HL-60 (cell line): ENCODE results near the gene ZBTB44.

Experiments used
- GABPA ChIP-seq: IDR thresholded peaks from 2 replicates; pipeline ENCODE4 v1.6.1; 2012; ENCODE audit warnings: low read depth
- POLR2AphosphoS5 ChIP-seq: IDR thresholded peaks from 2 replicates; pipeline ENCODE4 v1.6.1; 2012; ENCODE audit warnings: low read depth
- SPI1 ChIP-seq: IDR thresholded peaks from 2 replicates; pipeline ENCODE4 v1.6.1; 2012; ENCODE audit warnings: low read depth, mild to moderate bottlenecking, borderline replicate concordance
- TF ChIP-seq, protein P1 (sequence below): IDR thresholded peaks from one replicate; pipeline ENCODE4 v1.5.1; 2011; ENCODE audit warnings: low read length, control low read depth, inconsistent platforms; ENCODE audit not compliant: insufficient read depth
- TF ChIP-seq, protein P2 (sequence below): IDR thresholded peaks from 2 replicates; pipeline ENCODE4 v1.6.1; 2012; ENCODE audit warnings: low read depth; ENCODE audit not compliant: insufficient replicate concordance

DNA sequence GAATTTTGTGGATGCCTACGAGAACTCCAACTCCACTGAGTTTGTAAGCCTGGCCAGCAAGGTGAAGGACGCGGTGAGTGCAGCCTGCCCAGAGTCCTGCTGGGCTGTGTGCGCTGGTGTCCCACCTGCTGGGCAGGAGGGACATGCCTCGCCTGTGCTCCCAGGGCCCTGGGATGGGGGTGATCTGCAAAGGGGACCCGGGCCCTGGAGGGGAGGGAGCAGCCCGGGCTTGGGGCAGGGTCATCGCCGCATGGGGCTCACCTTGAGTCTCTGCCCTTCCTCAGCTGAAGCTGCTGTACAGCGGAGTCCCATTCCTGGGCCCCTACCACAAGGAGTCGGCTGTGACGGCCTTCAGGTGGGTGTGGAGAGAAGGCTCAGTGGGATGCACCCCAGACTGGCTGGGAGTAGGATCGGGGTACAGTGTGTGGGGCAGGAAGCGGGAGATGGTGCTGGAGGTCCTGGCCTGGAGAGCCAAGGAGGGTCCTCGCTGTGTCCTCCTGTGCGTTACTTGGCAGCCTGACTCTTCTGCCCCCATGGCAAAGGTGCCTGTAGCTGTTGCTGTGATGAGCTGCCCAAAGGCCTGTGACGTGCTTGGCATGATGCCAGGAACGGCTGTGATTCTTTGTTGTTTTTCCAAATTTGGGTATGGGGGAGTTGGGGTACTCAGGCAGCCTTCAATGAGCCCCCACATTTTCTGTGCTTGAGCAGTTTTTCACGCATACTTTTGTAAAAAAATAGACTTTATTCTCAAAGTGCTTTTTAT, 126.0 kb downstream of the ZBTB44 start:
- TF ChIP-seq, protein P1, sequence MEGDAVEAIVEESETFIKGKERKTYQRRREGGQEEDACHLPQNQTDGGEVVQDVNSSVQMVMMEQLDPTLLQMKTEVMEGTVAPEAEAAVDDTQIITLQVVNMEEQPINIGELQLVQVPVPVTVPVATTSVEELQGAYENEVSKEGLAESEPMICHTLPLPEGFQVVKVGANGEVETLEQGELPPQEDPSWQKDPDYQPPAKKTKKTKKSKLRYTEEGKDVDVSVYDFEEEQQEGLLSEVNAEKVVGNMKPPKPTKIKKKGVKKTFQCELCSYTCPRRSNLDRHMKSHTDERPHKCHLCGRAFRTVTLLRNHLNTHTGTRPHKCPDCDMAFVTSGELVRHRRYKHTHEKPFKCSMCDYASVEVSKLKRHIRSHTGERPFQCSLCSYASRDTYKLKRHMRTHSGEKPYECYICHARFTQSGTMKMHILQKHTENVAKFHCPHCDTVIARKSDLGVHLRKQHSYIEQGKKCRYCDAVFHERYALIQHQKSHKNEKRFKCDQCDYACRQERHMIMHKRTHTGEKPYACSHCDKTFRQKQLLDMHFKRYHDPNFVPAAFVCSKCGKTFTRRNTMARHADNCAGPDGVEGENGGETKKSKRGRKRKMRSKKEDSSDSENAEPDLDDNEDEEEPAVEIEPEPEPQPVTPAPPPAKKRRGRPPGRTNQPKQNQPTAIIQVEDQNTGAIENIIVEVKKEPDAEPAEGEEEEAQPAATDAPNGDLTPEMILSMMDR: no peak
- TF ChIP-seq GABPA: no peak
- TF ChIP-seq, protein P2, sequence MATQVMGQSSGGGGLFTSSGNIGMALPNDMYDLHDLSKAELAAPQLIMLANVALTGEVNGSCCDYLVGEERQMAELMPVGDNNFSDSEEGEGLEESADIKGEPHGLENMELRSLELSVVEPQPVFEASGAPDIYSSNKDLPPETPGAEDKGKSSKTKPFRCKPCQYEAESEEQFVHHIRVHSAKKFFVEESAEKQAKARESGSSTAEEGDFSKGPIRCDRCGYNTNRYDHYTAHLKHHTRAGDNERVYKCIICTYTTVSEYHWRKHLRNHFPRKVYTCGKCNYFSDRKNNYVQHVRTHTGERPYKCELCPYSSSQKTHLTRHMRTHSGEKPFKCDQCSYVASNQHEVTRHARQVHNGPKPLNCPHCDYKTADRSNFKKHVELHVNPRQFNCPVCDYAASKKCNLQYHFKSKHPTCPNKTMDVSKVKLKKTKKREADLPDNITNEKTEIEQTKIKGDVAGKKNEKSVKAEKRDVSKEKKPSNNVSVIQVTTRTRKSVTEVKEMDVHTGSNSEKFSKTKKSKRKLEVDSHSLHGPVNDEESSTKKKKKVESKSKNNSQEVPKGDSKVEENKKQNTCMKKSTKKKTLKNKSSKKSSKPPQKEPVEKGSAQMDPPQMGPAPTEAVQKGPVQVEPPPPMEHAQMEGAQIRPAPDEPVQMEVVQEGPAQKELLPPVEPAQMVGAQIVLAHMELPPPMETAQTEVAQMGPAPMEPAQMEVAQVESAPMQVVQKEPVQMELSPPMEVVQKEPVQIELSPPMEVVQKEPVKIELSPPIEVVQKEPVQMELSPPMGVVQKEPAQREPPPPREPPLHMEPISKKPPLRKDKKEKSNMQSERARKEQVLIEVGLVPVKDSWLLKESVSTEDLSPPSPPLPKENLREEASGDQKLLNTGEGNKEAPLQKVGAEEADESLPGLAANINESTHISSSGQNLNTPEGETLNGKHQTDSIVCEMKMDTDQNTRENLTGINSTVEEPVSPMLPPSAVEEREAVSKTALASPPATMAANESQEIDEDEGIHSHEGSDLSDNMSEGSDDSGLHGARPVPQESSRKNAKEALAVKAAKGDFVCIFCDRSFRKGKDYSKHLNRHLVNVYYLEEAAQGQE: no peak
- TF ChIP-seq POLR2AphosphoS5: no peak
- TF ChIP-seq SPI1: no peak
